Measurements from ENCODE around the gene GCNT3.
A peak's percentile ranks its signal among the peaks of the same experiment; 100 is the strongest.
"Not testable (repeated sequence)": the region's sequence is repeated elsewhere in the genome, so short reads cannot be mapped to it uniquely, and the experiment has no call there.

The GCNT3 gene

GRCh38 chr15:59618406-59618805 lies 6.8 kb downstream of the GCNT3 start:
- DNase-seq: no peak

- DNase-seq: peak; percentile 69
These were observed 10.7 kb downstream of the GCNT3 start for GRCh38 chr15:59622289-59622688.

GRCh38 chr15:59632714-59633113 lies 21.1 kb downstream of the GCNT3 start:
- DNase-seq: no peak

- no peak for DNase-seq
These were observed 24.6 kb downstream of the GCNT3 start for GRCh38 chr15:59636184-59636583.

- DNase-seq: not testable (repeated sequence)
These were observed 25.9 kb downstream of the GCNT3 start for GRCh38 chr15:59637507-59637906.

GRCh38 chr15:59642351-59642750 lies 30.8 kb downstream of the GCNT3 start:
- no peak for DNase-seq

GRCh38 chr15:59644756-59645155 lies 33.2 kb downstream of the GCNT3 start:
- DNase-seq: no peak

GRCh38 chr15:59645812-59646211 lies 34.2 kb downstream of the GCNT3 start:
- not testable (repeated sequence) for DNase-seq

- no peak for DNase-seq
These were observed 34.7 kb downstream of the GCNT3 start for GRCh38 chr15:59646277-59646676.

GRCh38 chr15:59647085-59647484 lies 35.5 kb downstream of the GCNT3 start:
- DNase-seq: no peak

GRCh38 chr15:59649603-59650002 lies 38.0 kb downstream of the GCNT3 start:
- DNase-seq: no peak

- no peak for DNase-seq
These were observed 42.5 kb downstream of the GCNT3 start for GRCh38 chr15:59654046-59654445.

GRCh38 chr15:59656897-59657634 lies 45.5 kb downstream of the GCNT3 start, which contains the start of gene GTF2A2:
TSS of gene GTF2A2 (minus strand) at chr15:59657515. CDS start at chr15:59652277, 5,238 bp downstream.
- peak; percentile 97 for DNase-seq

GRCh38 chr15:59657635-59658125 lies 46.1 kb downstream of the GCNT3 start:
- DNase-seq: no peak

- DNase-seq: no peak
These were observed 47.8 kb downstream of the GCNT3 start for GRCh38 chr15:59659366-59659765.

GRCh38 chr15:59662260-59662659 lies 50.7 kb downstream of the GCNT3 start:
- no peak for DNase-seq

GRCh38 chr15:59668556-59668955 lies 57.0 kb downstream of the GCNT3 start:
- DNase-seq: no peak
